GM12878 (cell line): ENCODE measurements around the gene COL7A1. TPM values are rescaled to one million over a fixed set of nuclear protein-coding genes. Genes with fewer than 3 reads are reported as not detected.

Experiments
- ATAC-seq: fragments of 200-7000 bp; cut with Tn5 transposase; 3 replicates; pipeline ENCODE4 v1.9.1; 2020; ENCODE audit warnings: mild to moderate bottlenecking, moderate library complexity
- BruUV-seq: library from RNA; stranded (reverse); fragments of 400-500 nt; replicated peaks from 2 replicates; lab custom pipeline; 2021; lab: Mats Ljungman, UMichigan
- CTCF ChIA-PET: fragments of 300-600 bp; sonication (Branson Sonifier 250); formaldehyde crosslinking; extraction: SDS; loops from one replicate; lab custom pipeline; 2021; ENCODE audit warnings: inconsistent platforms; lab: Yijun Ruan, JAX
- POLR2A ChIA-PET: fragments of 350-600 bp; formaldehyde crosslinking; extraction: SDS; loops from one replicate; lab custom pipeline; 2021; ENCODE audit warnings: inconsistent platforms; lab: Charles Lee
- RAD21 ChIA-PET: fragments of 300-600 bp; sonication (Branson Sonifier 250); formaldehyde crosslinking; loops from one replicate; lab custom pipeline; 2023; ENCODE audit warnings: antibody characterized with exemption; ENCODE audit not compliant: unreplicated experiment; lab: Charles Lee
- SMC1A ChIA-PET: fragments of 300-600 bp; sonication (Branson Sonifier 250); formaldehyde crosslinking; loops from one replicate; lab custom pipeline; 2023; ENCODE audit not compliant: unreplicated experiment, uncharacterized antibody; lab: Charles Lee
- DNase-seq: peaks from one replicate; pipeline ENCODE4 v3.0.0-alpha.2; 2011; ENCODE audit warnings: low read depth, low spot score
- FAIRE-seq: peaks from 3 replicates; lab custom pipeline; 2011; peaks lifted over from hg19 to GRCh38; lab: Jason Lieb, UNC
- H2AFZ ChIP-seq: 2 replicates; pipeline ENCODE4 v1.6.0; 2011; ENCODE audit warnings: low read depth, low read length, control low read depth; ENCODE audit not compliant: control insufficient read depth
- H3K27ac ChIP-seq: 2 replicates; pipeline ENCODE4 v1.5.1; 2011; ENCODE audit warnings: control low read depth; ENCODE audit not compliant: control insufficient read depth, insufficient read depth
- H3K27me3 ChIP-seq, 2 experiments: replicated peaks in 1 of 2; 2 replicates each; pipeline versions ENCODE4 v1.6.0 to v1.6.1; 2011; ENCODE audit warnings: low read length in 1 of 2; ENCODE audit not compliant: control insufficient read depth in 2 of 2, insufficient read depth in 2 of 2
- H3K36me3 ChIP-seq, 2 experiments: 2 replicates each; pipeline ENCODE4 v1.5.1; 2011; ENCODE audit warnings: low read length in 1 of 2; ENCODE audit not compliant: control insufficient read depth in 2 of 2, insufficient read depth in 2 of 2
- H3K4me1 ChIP-seq: 2 replicates; pipeline ENCODE4 v1.6.1; 2011; ENCODE audit warnings: mild to moderate bottlenecking, low read length, moderate library complexity, mixed read lengths; ENCODE audit not compliant: control insufficient read depth, insufficient read depth
- H3K4me2 ChIP-seq: 2 replicates; pipeline ENCODE4 v1.6.0; 2011; ENCODE audit warnings: control low read depth; ENCODE audit not compliant: control insufficient read depth, insufficient read depth
- H3K4me3 ChIP-seq: fragments of 200-600 bp; sonication (generic); 2 replicates; pipeline ENCODE4 v1.5.1; 2016
- H3K79me2 ChIP-seq: 2 replicates; pipeline ENCODE4 v1.6.0; 2011; ENCODE audit warnings: low read length; ENCODE audit not compliant: control insufficient read depth, insufficient read depth
- H3K9ac ChIP-seq: 2 replicates; pipeline ENCODE4 v1.8.0; 2011; ENCODE audit warnings: low read length, control low read depth, mixed read lengths; ENCODE audit not compliant: control insufficient read depth, insufficient read depth
- H3K9me3 ChIP-seq: replicated peaks from 3 replicates; pipeline ENCODE4 v1.5.1; 2011; ENCODE audit warnings: mild to moderate bottlenecking, low read length; ENCODE audit not compliant: control insufficient read depth, insufficient read depth
- H4K20me1 ChIP-seq: 2 replicates; pipeline ENCODE4 v1.6.0; 2011; ENCODE audit not compliant: control insufficient read depth, insufficient read depth
- BCL3 ChIP-seq: IDR thresholded peaks from 2 replicates; pipeline ENCODE4 v1.6.1; 2011; ENCODE audit warnings: borderline replicate concordance, low read depth, mild to moderate bottlenecking, moderate library complexity, low read length; ENCODE audit not compliant: insufficient read depth, poor library complexity, severe bottlenecking
- CBX5 ChIP-seq: sonication (generic); IDR thresholded peaks from 2 replicates; pipeline ENCODE4 v1.6.1; 2016; ENCODE audit warnings: low read depth, moderate library complexity, mild to moderate bottlenecking, inconsistent platforms
- IKZF1 ChIP-seq: fragments of 450-650 bp; conservative IDR thresholded peaks from 2 replicates; pipeline ENCODE4 v1.6.1; 2017; ENCODE audit warnings: antibody characterized with exemption, mild to moderate bottlenecking
- IRF3 ChIP-seq: fragments of 450-650 bp; IDR thresholded peaks from 2 replicates; pipeline ENCODE4 v1.6.1; 2014; ENCODE audit warnings: mild to moderate bottlenecking
- NBN ChIP-seq: fragments of 450-650 bp; IDR thresholded peaks from 2 replicates; pipeline ENCODE4 v1.6.1; 2016
- WGBS: methylation state at CpG from one replicate; pipeline ENCODE4 v1.1.6; 2016; ENCODE audit warnings: low lambda C conversion rate; ENCODE audit not compliant: insufficient replicate concordance, insufficient coverage; ENCODE audit errors: missing lambda C conversion rate; 5-methylcytosine and 5-hydroxymethylcytosine counted together
- in situ Hi-C: fragments of 300-500 bp; cut with MboI; formaldehyde crosslinking; loops from 9 replicates; pipeline ENCODE4 v1.14.3; 2018; ENCODE audit warnings: mixed read lengths
- intact Hi-C: fragments of 100-400 bp; cut with micrococcal nuclease; formaldehyde crosslinking; loops from one replicate; pipeline ENCODE4 v1.14.2; 2022; ENCODE audit not compliant: unreplicated experiment
- polyA plus RNA-seq, 11 experiments: library from polyadenylated mRNA; depleted of rRNA in 4 of 11; unstranded in 6 of 11; stranded (reverse) in 5 of 11; fragments of >200 nt; fragmentation: Nextera tagmentation in 4 of 11; fragmentation: Illumina TruSeq in 1 of 11; extraction: Ambion mirVana in 4 of 11; extraction: Trizol in 1 of 11; gene quantifications; 1 replicate in 1 of 11; 2 replicates in 10 of 11; pipeline versions ENCODE4 v1.2.1 to v1.2.3, GENCODE V29; 2011 to 2016; ENCODE audit warnings: inconsistent platforms in 2 of 11, missing spikeins in 2 of 11, low read depth in 1 of 11
- total RNA-seq, 4 experiments: library from RNA; depleted of rRNA in 3 of 4; stranded (reverse); fragments of >200 nt in 3 of 4; fragmentation: Illumina TruSeq in 1 of 4; extraction: Trizol in 1 of 4; gene quantifications; 2 replicates each; pipeline versions ENCODE4 v1.2.1 to v1.2.3, GENCODE V29; 2013 to 2021

Gene COL7A1
- total and polyA plus RNA-seq, 10 of the 15 experiments (the other 5 are each of a cell fraction or from before 2014, with no cell fraction given): 0.01 to 1.9 (median 0.29) TPM; not detected in 1

GRCh38 chr3:48617559-48617958 is 22.4 kb upstream of the COL7A1 start:
- no peak for DNase-seq
- Histone ChIP-seq H3K27ac (no peak overlapping the region), H3K27me3 (no peaks in the 10 kb centered on the region), H3K4me2 (no peak overlapping the region), H3K79me2 (no peaks in the 10 kb centered on the region), H3K9me3 (peaks cover 5% of the 10 kb centered on the region; the same call in 2 of the 3 replicates), H3K36me3 (no peaks in the 10 kb centered on the region), H3K4me3 (no peak overlapping the region), H3K4me1 (no peaks in the 10 kb centered on the region), H4K20me1 (no peaks in the 10 kb centered on the region), H2AFZ (no peak overlapping the region), H3K9ac (no peak overlapping the region)
- ChIA-PET CTCF (no interaction called here), POLR2A (interaction anchor here (0.6 kb wide), 1 partner anchor 85 kb away, joined by 10 read pairs; no protein-coding TSS in a partner anchor), SMC1A (no interaction called here), RAD21 (no interaction called here)
- BruUV-seq: no TSS peak
- TF ChIP-seq IKZF1 (no peak), CBX5 (peak; percentile 95)
- in situ Hi-C loops: no loop called here
- no peak for FAIRE-seq
- intact Hi-C loops: no loop called here
- no peak for ATAC-seq
- WGBS: 91% methylated on average over 4 of the region's 4 CpGs

GRCh38 chr3:48614044-48614443 is 18.9 kb upstream of the COL7A1 start:
- BruUV-seq: no TSS peak
- H3K79me2 ChIP-seq: peaks cover 5% of the 10 kb centered on the region
- POLR2A ChIA-PET: interaction anchor here (0.6 to 0.7 kb wide), 3 partner anchors 145 to 309 kb away, joined by 3 to 7 read pairs (median 4); no protein-coding TSS in a partner anchor
- H3K9ac ChIP-seq: no peak overlapping the region
- CTCF ChIA-PET: interaction anchor here (0.8 kb wide), 1 partner anchor 56 kb away, joined by 3 read pairs; no protein-coding TSS in a partner anchor
- H3K36me3 ChIP-seq: no peaks in the 10 kb centered on the region
- DNase-seq (no peak), FAIRE-seq (no peak), ATAC-seq (no peak)
- WGBS: 1% methylated on average over 3 of the region's 3 CpGs
- H3K4me2 ChIP-seq: no peak overlapping the region
- H3K4me3 ChIP-seq: no peak overlapping the region
- intact Hi-C loops (no loop called here), in situ Hi-C loops (no loop called here)
- peaks cover 3% of the 10 kb centered on the region; the same call in 1 of the 2 replicates for H3K4me1 ChIP-seq
- no peaks in the 10 kb centered on the region for H4K20me1 ChIP-seq
- TF ChIP-seq NBN: no peak
- peak; percentile 36 for TF ChIP-seq BCL3
- no peak for TF ChIP-seq IRF3
- RAD21 ChIA-PET: no interaction called here
- H2AFZ ChIP-seq: no peak overlapping the region
- H3K9me3 ChIP-seq: peaks cover 5% of the 10 kb centered on the region; the same call in 2 of the 3 replicates
- no peaks in the 10 kb centered on the region for H3K27me3 ChIP-seq
- SMC1A ChIA-PET: no interaction called here
- no peak overlapping the region for H3K27ac ChIP-seq
